Smooth muscle cell of the brain vasculature (primary cell): ENCODE data around the gene KRT3.

Source experiments
- DNase-seq: peaks from one replicate; pipeline ENCODE4 v3.0.0-alpha.2; 2012; ENCODE audit warnings: low read depth, low spot score

KRT3 gene

DNA sequence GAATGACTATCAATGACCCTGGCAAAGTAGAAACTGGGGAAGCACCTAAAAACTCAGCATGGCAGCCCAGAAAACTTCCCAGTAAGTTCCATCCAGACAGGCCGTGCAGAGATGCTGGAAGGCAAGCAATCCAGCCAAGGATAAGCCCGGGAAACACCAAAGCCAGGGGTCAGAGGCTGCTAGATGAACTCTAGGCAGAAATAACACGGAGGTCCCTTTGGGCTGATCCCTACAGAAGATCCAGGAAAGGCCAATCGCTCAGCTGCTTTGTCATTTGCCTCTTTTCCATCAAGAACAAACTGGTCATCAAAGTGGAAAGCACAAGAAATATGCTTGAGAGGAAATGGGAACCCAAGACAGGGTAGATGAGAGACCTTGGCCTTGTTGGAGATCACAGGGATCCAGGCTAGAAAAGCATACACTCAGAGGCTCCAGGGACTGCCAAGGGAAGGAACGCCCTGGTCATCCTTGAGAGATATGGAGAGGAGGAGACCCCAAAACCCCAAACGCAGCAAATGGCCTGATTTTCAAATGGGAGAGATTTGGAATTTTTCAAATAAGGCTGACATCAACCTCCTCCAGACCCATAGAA is 31.7 kb upstream of the KRT3 start:
- DNase-seq: no peak

- no peak for DNase-seq
Observed at GRCh38 chr12:52826611-52827498, 30.9 kb upstream of the KRT3 start.

GRCh38 chr12:52825961-52826360 is 30.0 kb upstream of the KRT3 start:
- DNase-seq: no peak

GRCh38 chr12:52824741-52825410 is 29.0 kb upstream of the KRT3 start:
- no peak for DNase-seq

GRCh38 chr12:52823761-52824450 is 28.0 kb upstream of the KRT3 start:
- no peak for DNase-seq

DNA sequence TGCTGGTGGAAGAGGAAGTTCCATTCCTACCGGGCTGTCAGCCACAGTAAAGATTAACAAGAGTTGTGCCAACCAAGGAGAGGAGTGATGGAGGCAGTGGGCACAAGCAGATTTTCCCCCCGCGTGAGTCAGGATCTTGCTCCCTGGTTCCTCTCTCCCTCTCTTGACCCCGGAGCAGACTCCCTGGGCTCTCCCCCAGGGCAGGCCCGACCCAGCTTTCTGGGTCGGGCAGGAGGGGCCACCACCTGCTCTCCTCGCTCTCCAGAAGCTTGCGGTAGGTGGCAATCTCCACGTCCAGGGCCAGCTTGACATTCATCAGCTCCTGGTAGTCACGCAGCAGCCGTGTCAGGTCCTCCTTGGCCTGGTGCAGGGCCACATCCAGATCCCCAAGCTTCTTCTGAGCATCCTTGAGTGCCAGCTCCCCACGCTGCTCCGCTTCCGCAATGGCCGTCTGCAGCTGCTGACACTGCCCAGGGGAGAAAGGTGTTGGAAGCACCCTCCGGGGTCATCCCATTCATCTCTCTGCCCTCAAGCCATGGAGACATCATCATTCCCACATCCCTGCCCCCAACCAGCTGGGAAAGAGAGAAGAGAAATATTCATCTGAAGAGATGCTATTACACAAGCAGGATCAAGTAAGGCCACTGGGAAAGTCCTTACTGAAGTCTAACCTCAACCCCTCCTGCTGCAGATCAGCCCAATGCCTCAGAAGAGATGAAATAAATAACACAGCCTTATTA is 27.0 kb upstream of the KRT3 start:
- DNase-seq: no peak

GRCh38 chr12:52821826-52822660 is 26.1 kb upstream of the KRT3 start:
- DNase-seq: no peak

DNA sequence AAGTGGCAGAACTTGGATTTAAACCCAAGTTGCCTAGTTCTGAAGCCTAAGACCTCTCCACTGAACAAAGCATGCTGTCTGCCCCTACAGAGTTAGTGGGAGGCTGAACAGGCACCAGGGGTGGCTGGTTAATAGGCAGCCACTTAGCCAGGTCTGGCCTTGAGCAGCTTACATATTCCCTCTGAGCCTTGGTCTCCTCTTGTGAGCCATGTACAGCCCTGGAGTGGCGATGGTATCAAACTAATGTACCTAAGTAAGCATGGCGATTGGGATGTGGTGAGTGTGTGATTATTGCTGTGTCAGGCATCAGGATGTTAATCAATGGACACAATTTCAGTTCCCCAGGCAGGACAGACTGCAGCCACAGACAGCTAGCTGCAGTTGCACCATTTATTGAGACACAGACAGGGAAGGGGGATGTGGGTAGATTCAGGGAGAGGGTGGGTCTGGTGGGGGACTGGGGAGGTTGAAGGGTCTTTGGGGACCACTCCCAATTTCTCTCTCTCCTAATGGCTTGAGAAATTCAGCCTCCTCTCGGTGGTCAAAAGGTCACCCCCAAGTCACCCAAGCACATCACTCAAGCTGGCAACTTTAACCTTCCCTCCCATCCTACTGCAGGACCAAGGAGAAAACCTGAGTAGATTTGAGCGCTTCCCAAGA is 25.3 kb upstream of the KRT3 start:
- DNase-seq: no peak

- no peak for DNase-seq
Observed at GRCh38 chr12:52820521-52820920, 24.6 kb upstream of the KRT3 start.

- DNase-seq: no peak
Observed at GRCh38 chr12:52819731-52820510, 24.0 kb upstream of the KRT3 start.

DNA sequence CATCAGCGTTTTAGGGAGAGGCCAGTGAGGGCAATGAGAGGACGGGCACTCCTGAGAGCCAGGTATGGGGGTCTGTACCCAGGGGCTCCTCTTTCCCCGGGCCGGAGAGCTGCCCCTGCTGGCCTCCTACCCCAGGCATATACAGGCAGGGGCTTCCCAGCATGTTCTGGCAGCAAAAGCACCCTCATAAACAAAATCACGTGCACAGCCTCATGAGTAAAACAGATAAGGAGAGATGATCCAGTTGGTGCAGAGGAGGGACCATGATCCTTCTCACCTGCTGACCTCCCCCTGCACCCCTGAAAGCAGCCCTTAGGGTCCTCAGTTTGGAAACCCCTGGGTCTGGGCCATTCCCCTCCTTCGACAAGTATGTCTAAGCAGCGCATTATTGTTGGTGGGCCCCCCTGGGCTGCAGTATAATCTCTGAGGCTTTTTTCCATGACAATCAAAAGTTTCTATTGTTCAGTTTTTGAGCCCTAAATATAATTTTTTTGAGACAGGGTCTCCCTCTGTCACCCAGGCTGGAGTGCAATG is 23.0 kb upstream of the KRT3 start:
- no peak for DNase-seq

DNA sequence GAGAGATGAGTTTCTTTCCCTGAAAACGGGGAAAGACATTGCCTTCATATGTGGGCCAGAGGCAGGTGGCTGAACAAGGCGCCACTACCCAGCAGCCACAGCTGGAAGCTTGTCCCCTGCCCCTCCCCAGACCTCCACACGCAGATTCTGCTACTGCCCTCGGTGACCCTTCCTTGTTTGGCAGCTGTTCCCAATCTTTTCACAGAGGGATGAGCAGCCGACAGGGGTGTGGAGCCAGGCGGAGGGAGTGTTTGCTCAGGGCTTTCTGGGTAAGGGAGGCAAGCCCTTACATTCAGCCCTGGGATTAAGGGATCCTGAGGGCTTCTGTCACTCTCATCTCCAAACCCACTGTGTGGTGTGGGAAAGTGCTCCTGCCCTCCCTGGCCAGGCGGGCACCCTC is 22.5 kb upstream of the KRT3 start:
- DNase-seq: no peak

DNA sequence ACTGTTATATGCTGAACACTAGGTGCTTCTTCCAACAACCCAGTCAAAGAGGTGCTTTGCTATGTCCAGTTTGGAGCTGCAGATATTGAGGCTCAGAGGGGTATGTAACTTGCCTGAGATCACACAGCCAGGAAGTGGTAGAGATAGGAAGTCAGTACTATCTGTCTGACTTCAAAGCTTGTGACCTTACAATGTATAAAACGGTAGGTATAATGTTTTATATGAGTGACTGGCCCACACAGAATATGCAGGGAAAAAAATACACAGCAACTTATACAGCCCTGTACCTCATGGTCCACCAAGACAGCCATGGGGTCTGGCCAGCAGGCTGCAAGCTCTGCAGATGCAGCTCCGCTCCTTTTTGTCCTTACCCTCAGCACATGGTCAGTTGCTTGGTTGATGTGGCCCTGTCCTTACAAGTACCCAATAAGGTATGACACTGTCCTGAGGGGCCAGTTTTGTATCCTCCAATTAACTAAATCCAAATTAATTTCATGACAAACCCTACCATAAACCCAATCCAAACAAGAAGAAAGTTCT is 21.9 kb upstream of the KRT3 start:
- DNase-seq: no peak

DNA sequence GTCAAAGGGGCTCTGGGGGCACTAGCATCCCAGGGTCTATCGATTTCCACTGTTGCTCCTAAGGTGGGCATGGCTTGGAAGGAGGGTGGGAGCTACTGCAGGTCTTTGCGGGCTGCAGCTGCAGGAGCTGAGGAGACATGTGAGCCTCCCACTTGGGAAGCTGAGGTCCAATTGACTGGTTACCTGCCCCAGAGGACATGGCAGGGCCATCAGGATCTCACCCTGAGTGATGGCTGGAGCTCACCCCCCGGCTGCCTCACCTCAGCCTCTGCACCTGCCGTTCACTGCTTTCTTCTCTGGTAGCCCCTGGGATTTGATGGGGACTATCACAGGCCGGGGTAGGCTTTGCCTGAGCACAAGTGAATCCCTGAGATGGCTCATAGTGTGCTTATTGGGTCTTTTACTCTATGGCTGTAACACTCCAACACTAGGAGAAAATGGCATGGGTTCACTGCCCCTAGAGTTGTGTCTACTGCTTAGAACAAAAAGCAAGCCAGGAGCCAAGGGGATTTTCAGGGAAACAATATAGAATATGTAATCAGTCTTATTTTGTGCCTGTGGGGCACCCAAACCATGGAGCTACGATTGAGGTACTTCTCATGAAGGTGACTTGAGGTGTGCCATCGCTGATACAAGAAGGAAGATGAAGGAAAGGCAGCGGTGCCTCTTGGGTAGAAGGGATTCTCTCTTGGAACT is 21.2 kb upstream of the KRT3 start:
- DNase-seq: no peak

- no peak for DNase-seq
Observed at GRCh38 chr12:52815676-52816588, 20.0 kb upstream of the KRT3 start.

GRCh38 chr12:52815161-52815560 is 19.2 kb upstream of the KRT3 start:
- DNase-seq: no peak

GRCh38 chr12:52814710-52815155 is 18.8 kb upstream of the KRT3 start:
- DNase-seq: no peak
